Epidermal melanocyte (primary cell): ENCODE measurements around the gene FAM13A.
"Not testable (repeated sequence)": the region's sequence is repeated elsewhere in the genome, so short reads cannot be mapped to it uniquely, and the experiment has no call there.

Source experiments
- DNase-seq: peaks from one replicate; pipeline ENCODE4 v3.0.0; 2011; ENCODE audit warnings: low spot score; ENCODE audit not compliant: insufficient read length

The FAM13A gene

GRCh38 chr4:89044147-89044900, 12.7 kb downstream of the FAM13A start:
- DNase-seq: no peak

- DNase-seq: no peak
These were observed 14.9 kb downstream of the FAM13A start for GRCh38 chr4:89042055-89042454.

- DNase-seq: no peak
These were observed 17.2 kb downstream of the FAM13A start for GRCh38 chr4:89039730-89040338.

GRCh38 chr4:89036535-89036934, 20.4 kb downstream of the FAM13A start:
- DNase-seq: no peak

GRCh38 chr4:89031272-89031671, 25.7 kb downstream of the FAM13A start:
- DNase-seq: no peak

DNA sequence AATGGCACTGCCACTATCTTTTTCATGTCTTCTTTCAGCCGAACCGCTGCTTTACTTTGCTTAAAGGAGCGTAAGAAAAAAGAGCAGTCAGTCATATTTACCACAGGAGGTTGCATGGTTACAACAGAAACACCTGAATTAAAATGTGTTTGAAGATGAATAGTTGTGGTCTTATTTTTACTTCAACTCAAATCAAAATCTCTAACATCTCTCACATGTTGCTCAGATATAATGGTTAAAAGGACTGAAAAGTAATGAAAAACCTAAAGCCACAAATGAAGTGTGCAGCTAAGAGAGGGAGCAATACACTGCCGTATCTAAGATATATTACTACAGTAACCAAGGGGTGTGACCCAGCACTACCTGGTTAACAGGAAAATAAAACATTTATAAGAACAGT, 27.4 kb downstream of the FAM13A start:
- DNase-seq: no peak

- DNase-seq: no peak
These were observed 30.4 kb downstream of the FAM13A start for GRCh38 chr4:89026542-89026941.

DNA sequence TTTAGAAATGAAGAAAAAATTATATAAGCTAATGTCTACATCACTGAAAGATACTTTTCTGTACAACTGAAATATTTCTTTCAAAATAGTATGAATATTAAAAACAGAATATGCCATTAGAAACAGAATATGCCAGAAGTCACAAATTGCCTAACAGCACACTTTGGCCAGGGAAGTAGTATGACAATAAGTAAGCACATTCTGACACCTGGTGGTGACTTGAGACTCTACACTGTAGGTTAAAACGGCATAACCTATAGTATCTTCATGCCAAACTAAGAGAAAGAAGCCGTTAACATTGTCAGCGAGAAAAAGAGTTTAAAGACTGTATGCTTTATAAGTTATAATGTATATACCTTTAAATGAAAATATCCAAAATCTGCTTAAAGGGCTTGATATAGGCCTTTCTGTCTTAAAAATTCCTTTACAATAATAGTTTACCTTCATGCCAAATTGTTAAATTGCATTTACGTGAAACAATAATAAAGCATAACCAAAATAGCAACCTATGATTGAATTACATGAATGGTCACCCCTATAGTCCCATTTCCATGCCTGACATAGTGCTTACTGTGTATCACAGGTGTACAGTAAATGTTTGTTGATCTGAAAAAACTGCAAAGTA, 32.8 kb downstream of the FAM13A start:
- DNase-seq: peak; percentile 54

- DNase-seq: no peak
These were observed 33.8 kb downstream of the FAM13A start for GRCh38 chr4:89023140-89023539.

DNA sequence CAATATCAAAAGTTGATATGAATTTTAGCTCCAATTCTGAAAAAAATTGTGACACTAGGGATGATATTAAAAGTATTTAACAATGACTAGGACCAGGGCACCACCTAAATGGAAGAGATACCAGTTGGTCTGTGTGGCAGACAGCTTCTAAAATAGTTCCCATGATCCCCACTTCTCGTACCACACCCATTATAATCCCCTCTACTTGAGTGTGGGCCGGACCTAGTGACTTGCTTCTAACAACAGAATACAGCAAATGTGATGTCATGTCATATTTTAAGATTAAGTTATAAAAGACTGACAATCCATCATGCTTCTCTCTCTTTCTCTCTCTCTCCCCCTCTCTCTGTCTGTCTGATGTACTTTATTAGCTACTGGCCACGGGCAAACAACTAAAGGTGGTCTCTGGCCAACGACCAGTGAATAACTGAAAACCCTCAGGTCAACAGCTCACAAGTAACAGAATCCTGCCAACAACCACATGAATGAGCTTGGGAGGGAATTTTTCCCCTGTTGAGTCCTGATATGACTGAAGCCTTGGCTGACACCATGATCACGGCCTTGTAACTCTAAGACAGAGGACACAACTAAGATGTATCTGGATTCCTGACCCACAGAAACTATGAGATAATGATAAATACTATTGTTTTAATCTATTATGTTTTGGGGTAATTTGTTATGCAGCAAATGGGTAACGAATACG, 34.4 kb downstream of the FAM13A start:
- no peak for DNase-seq

GRCh38 chr4:89021684-89022083, 35.3 kb downstream of the FAM13A start:
- no peak for DNase-seq

- no peak for DNase-seq
These were observed 35.9 kb downstream of the FAM13A start for GRCh38 chr4:89021062-89021461.

DNA sequence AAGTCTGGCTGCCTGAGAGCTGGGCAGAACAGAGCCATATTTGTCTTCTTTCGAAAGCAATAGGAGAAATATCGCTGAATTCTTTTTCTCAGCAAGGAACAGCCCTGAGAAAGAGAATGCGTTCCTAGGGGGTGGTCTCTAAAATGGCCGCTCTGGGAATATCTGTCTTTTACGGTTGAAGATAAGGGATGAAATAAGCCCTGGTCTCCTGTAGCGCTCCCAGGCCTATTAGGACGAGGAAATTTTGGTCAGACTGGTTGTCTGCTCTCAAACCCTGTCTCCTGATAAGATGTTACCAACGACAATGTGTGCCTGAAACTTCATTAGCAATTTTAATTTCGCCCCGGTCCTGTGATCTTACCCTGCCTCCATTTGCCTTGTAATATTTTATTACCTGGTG, 42.1 kb downstream of the FAM13A start:
- DNase-seq: not testable (repeated sequence)

- no peak for DNase-seq
These were observed 47.1 kb downstream of the FAM13A start for GRCh38 chr4:89009761-89010369.

DNA sequence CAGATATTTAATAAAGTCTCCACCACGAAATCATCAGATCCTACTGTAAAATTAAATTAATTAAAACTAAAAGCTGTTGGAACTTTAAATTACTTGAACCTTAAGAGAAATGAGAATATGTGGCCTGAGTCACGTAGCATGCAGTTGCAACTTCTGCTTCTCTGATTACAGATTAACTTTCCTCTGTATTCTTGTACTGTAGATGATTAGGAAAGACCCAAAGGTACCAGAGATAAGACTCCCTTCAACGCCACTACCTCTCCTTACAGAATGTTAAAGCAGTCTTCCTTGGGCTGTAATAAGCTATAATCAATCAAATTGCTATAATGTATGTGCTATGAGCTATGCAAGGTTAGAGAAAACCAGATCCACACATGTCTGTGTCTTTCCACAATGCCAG, 47.9 kb downstream of the FAM13A start:
- DNase-seq: no peak

DNA sequence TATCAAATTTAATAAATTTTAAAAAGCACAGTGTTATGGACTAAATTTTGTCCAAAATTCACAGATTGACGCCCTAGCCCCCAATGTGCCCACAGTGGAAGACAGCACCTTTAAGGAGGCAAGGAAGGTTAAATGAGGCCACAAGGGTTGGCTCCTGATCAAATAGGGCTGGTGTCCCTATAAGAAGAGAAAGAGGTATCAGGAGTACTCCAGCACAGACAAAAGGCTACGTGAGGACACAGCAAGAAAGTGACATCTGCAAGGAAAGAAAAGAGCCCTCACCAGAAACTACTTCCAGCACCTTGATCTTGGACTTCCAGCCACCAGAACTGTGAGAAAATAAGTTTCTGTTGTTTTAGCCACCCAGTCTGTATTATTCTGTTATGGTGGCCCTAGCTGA, 48.8 kb downstream of the FAM13A start:
- DNase-seq: no peak

DNA sequence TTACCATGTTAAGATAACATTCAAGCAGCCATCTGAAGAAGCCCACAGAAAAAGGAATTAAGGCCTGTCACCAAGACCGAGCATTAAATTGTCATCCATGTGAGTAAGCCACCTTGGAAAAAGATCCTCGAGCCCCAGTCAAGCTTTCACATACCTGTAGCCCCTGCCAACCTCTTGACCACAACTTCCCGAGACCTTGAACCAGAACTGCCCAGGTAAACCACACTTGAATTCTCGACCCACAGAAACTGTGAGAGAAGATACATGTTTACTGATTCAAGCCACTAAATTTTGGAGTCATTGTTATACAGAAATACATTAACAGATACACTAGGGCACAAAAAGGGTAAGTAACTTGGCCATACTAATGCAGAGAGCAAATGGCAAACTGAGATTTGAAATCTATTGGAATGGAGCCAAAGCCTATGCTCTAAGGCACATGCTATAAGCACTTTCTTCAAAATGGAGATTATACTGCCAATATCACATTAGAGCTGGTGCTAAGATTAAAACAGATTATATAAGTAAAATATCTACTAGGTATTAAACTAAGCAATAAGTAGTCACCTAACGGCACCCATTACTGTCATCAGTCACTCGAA, 49.5 kb downstream of the FAM13A start:
- no peak for DNase-seq

DNA sequence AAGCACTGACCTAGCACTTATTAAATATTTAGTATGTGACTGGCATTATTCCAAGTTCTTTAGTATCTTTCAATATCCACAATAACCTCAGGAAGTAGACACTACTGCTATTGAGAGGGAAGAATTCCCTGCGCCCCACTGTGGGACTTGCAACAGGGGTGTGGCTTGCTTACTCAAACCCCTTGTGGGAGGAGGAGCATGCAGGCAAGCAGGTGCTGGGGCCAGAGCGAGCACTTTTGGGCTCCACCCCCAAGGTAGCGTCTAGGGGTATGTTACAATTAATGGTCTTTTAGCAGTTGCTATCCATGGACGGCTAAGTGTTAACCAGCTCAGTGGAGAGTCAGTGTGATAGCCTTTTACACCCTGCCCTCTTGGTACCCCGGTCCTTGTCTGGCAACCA, 50.7 kb downstream of the FAM13A start:
- no peak for DNase-seq

DNA sequence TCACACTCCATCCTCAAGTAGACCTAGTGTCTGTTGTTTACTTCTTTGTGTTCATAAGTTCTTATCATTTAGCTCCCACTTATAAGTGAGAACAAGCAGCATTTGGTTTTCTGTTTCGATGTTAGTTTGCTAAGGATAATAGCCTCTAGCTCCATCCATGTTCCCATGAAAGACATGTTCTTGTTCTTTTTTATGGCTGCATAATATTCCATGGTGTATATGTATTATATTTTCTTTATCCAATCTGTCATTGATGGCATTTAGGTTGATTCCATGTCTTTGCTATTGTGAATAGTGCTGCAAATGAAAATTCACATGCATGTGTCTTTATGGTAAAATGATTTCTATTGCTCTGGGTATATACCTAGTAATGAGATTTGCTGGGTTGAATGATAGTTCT, 51.9 kb downstream of the FAM13A start:
- not testable (repeated sequence) for DNase-seq

- no peak for DNase-seq
These were observed 55.1 kb downstream of the FAM13A start for GRCh38 chr4:89001647-89002445.
